Measurements from ENCODE around the gene WWOX. TPM values are rescaled to one million over a fixed set of nuclear protein-coding genes. Genes with fewer than 3 reads are reported as not detected.

The WWOX gene
- total RNA-seq, 3 donors from 2014 or later (not counting 1 experiment from before 2014, with no cell fraction given): 21.0 to 29.8 (median 27.0) TPM

- H3K27ac ChIP-seq (ENCODE audit: low read length): no peak overlapping the region
- no peaks in the 10 kb centered on the region for H3K9me3 ChIP-seq (ENCODE audit: control insufficient read depth, insufficient read depth, low read length)
- H3K27me3 Mint-ChIP-seq (ENCODE audit: low read depth in 2 of 2): peaks cover 11 to 30% of the 10 kb centered on the region in 2 donors
- H3K36me3 ChIP-seq (ENCODE audit: control insufficient read depth, insufficient read depth, low read length): no peaks in the 10 kb centered on the region
- no peaks in the 10 kb centered on the region for H3K4me1 Mint-ChIP-seq
- no peak for ATAC-seq
- H3K4me3 Mint-ChIP-seq: no peak overlapping the region
- TF ChIP-seq CTCF (IDR thresholded peaks at IDR 0.05): no peak
- no peaks in the 10 kb centered on the region for H3K27me3 ChIP-seq (ENCODE audit: control insufficient read depth, insufficient read depth, low read length)
- no peaks in the 10 kb centered on the region for H3K4me1 ChIP-seq (ENCODE audit: control insufficient read depth, insufficient read depth, low read length)
- H3K36me3 Mint-ChIP-seq: no peaks in the 10 kb centered on the region
- intact Hi-C loops (cut with micrococcal nuclease): no loop called here
- DNase-seq: no peak
- no peaks in the 10 kb centered on the region for H3K9me3 Mint-ChIP-seq
- H3K4me3 ChIP-seq (ENCODE audit: low read length): no peak overlapping the region
- no peak overlapping the region for H3K27ac Mint-ChIP-seq
- 89% methylated on average over 4 of the region's 4 CpGs for WGBS (ENCODE audit: insufficient coverage)
Measured at GRCh38 chr16:78638371-78638770, 538.9 kb downstream of the WWOX start.

- H3K36me3 Mint-ChIP-seq: no peaks in the 10 kb centered on the region
- H3K9me3 Mint-ChIP-seq: no peaks in the 10 kb centered on the region
- H3K27me3 Mint-ChIP-seq (ENCODE audit: low read depth in 2 of 2): peaks cover 11 to 30% of the 10 kb centered on the region in 2 donors
- no peak overlapping the region for H3K27ac ChIP-seq (ENCODE audit: low read length)
- intact Hi-C loops (cut with micrococcal nuclease): no loop called here
- H3K27me3 ChIP-seq (ENCODE audit: control insufficient read depth, insufficient read depth, low read length): no peaks in the 10 kb centered on the region
- H3K4me1 ChIP-seq (ENCODE audit: control insufficient read depth, insufficient read depth, low read length): no peaks in the 10 kb centered on the region
- no peaks in the 10 kb centered on the region for H3K9me3 ChIP-seq (ENCODE audit: control insufficient read depth, insufficient read depth, low read length)
- no peak overlapping the region for H3K27ac Mint-ChIP-seq
- H3K4me3 Mint-ChIP-seq: no peak overlapping the region
- WGBS (ENCODE audit: insufficient coverage): 68% methylated on average over 3 of the region's 3 CpGs
- DNase-seq (no peak), ATAC-seq (no peak)
- TF ChIP-seq CTCF (IDR thresholded peaks at IDR 0.05): no peak
- H3K4me3 ChIP-seq (ENCODE audit: low read length): no peak overlapping the region
- H3K36me3 ChIP-seq (ENCODE audit: control insufficient read depth, insufficient read depth, low read length): no peaks in the 10 kb centered on the region
- H3K4me1 Mint-ChIP-seq: no peaks in the 10 kb centered on the region
Measured at GRCh38 chr16:78639775-78640174, 540.3 kb downstream of the WWOX start.

GRCh38 chr16:78640886-78641285 lies 541.4 kb downstream of the WWOX start:
- H3K4me3 ChIP-seq (ENCODE audit: low read length): no peak overlapping the region
- no peaks in the 10 kb centered on the region for H3K36me3 ChIP-seq (ENCODE audit: control insufficient read depth, insufficient read depth, low read length)
- intact Hi-C loops (cut with micrococcal nuclease): no loop called here
- 72% methylated on average over 6 of the region's 6 CpGs for WGBS (ENCODE audit: insufficient coverage)
- no peaks in the 10 kb centered on the region for H3K9me3 ChIP-seq (ENCODE audit: control insufficient read depth, insufficient read depth, low read length)
- Mint-ChIP-seq H3K27me3 (ENCODE audit: low read depth in 2 of 2) (peaks cover 11 to 30% of the 10 kb centered on the region in 2 donors), H3K27ac (no peak overlapping the region), H3K9me3 (no peaks in the 10 kb centered on the region), H3K4me3 (no peak overlapping the region), H3K4me1 (no peaks in the 10 kb centered on the region), H3K36me3 (no peaks in the 10 kb centered on the region)
- no peaks in the 10 kb centered on the region for H3K27me3 ChIP-seq (ENCODE audit: control insufficient read depth, insufficient read depth, low read length)
- no peak for DNase-seq
- H3K4me1 ChIP-seq (ENCODE audit: control insufficient read depth, insufficient read depth, low read length): no peaks in the 10 kb centered on the region
- no peak for TF ChIP-seq CTCF (IDR thresholded peaks at IDR 0.05)
- H3K27ac ChIP-seq (ENCODE audit: low read length): no peak overlapping the region
- no peak for ATAC-seq

- Mint-ChIP-seq H3K36me3 (no peaks in the 10 kb centered on the region), H3K27ac (no peak overlapping the region), H3K27me3 (ENCODE audit: low read depth in 2 of 2) (peaks cover 11 to 30% of the 10 kb centered on the region in 2 donors), H3K4me1 (no peaks in the 10 kb centered on the region), H3K4me3 (no peak overlapping the region), H3K9me3 (no peaks in the 10 kb centered on the region)
- Histone ChIP-seq H3K4me3 (ENCODE audit: low read length) (no peak overlapping the region), H3K4me1 (ENCODE audit: control insufficient read depth, insufficient read depth, low read length) (no peaks in the 10 kb centered on the region), H3K27ac (ENCODE audit: low read length) (no peak overlapping the region), H3K9me3 (ENCODE audit: control insufficient read depth, insufficient read depth, low read length) (no peaks in the 10 kb centered on the region), H3K36me3 (ENCODE audit: control insufficient read depth, insufficient read depth, low read length) (no peaks in the 10 kb centered on the region), H3K27me3 (ENCODE audit: control insufficient read depth, insufficient read depth, low read length) (no peaks in the 10 kb centered on the region)
- no peak for ATAC-seq
- WGBS (ENCODE audit: insufficient coverage): 37% methylated on average over 8 of the region's 8 CpGs
- intact Hi-C loops (cut with micrococcal nuclease): no loop called here
- TF ChIP-seq CTCF (IDR thresholded peaks at IDR 0.05): no peak
- no peak for DNase-seq
Measured at GRCh38 chr16:78641433-78641832, 542.0 kb downstream of the WWOX start.

All from natural killer cell (primary cell).